Measurements from ENCODE around the gene ITGBL1.

DNA sequence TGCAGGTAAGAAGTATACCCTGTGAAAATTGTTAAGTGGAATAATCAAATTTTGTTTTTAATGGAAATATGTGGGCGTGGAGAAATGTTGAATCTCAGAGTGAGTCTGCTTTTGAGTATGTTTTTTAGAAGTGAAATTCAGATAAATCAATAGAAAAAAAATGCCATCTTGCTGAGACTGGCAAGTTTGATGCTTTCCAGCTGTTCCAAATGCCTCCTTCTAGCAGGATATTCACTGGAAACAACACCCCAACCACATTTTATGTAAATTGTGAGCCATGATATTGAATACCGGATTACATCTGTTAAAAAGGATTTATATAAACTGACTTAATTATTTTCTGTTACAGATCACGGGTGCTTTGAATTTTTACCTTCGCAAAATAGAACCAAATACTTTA, 115.4 kb downstream of the ITGBL1 start:
- no peak for TF ChIP-seq EP300 (IDR thresholded peaks at IDR 0.05)
- TF ChIP-seq, protein P1, sequence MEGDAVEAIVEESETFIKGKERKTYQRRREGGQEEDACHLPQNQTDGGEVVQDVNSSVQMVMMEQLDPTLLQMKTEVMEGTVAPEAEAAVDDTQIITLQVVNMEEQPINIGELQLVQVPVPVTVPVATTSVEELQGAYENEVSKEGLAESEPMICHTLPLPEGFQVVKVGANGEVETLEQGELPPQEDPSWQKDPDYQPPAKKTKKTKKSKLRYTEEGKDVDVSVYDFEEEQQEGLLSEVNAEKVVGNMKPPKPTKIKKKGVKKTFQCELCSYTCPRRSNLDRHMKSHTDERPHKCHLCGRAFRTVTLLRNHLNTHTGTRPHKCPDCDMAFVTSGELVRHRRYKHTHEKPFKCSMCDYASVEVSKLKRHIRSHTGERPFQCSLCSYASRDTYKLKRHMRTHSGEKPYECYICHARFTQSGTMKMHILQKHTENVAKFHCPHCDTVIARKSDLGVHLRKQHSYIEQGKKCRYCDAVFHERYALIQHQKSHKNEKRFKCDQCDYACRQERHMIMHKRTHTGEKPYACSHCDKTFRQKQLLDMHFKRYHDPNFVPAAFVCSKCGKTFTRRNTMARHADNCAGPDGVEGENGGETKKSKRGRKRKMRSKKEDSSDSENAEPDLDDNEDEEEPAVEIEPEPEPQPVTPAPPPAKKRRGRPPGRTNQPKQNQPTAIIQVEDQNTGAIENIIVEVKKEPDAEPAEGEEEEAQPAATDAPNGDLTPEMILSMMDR (IDR thresholded peaks at IDR 0.05): no peak
- TF ChIP-seq POLR2AphosphoS5 (IDR thresholded peaks at IDR 0.05): no peak

Data from stomach (tissue), 4 donors.